Measurements from ENCODE around the gene ARMH2. TPM values are rescaled to one million over a fixed set of nuclear protein-coding genes. Genes with fewer than 3 reads are reported as not detected.
A peak's percentile ranks its signal among the peaks of the same experiment; 100 is the strongest.

The ARMH2 gene
- total and polyA plus RNA-seq, 8 donors = not detected

- TF ChIP-seq POLR2AphosphoS5 (IDR thresholded peaks at IDR 0.05) (peak in 2 of 3 donors; percentile 74 to 86), CTCF (IDR thresholded peaks at IDR 0.05) (no peak), EP300 (IDR thresholded peaks at IDR 0.05) (no peak), POLR2A (IDR thresholded peaks at IDR 0.05) (no peak)
- H3K27ac ChIP-seq = peak overlapping the region in 1 of 5 donors; percentile 9
- intact Hi-C loops (cut with DNase I; ENCODE audit: low total_unique reads) = no loop called here
- no peaks in the 10 kb centered on the region for H3K36me3 ChIP-seq
- H3K9me3 ChIP-seq = no peaks in the 10 kb centered on the region
- H3K4me1 ChIP-seq = peaks cover 7 to 36% (median 22%) of the 10 kb centered on the region in 4 donors
- no peak overlapping the region for H3K4me3 ChIP-seq
- no peaks in the 10 kb centered on the region for H3K27me3 ChIP-seq
- 19 to 48% (median 34%) methylated on average over 3 of the region's 3 CpGs for WGBS, 5 donors
- DNase-seq = peak; percentile 70 to 88
Measured at GRCh38 chr6:24763578-24763977, 35.1 kb downstream of the ARMH2 start.

- H3K27me3 ChIP-seq = no peaks in the 10 kb centered on the region
- no peak overlapping the region for H3K27ac ChIP-seq
- intact Hi-C loops (cut with DNase I; ENCODE audit: low total_unique reads) = no loop called here
- DNase-seq = no peak
- no peaks in the 10 kb centered on the region for H3K36me3 ChIP-seq
- H3K4me1 ChIP-seq = peaks cover 7 to 33% (median 21%) of the 10 kb centered on the region in 4 donors
- H3K4me3 ChIP-seq = no peak overlapping the region
- H3K9me3 ChIP-seq = no peaks in the 10 kb centered on the region
- TF ChIP-seq POLR2AphosphoS5 (IDR thresholded peaks at IDR 0.05) (no peak), EP300 (IDR thresholded peaks at IDR 0.05) (no peak), POLR2A (IDR thresholded peaks at IDR 0.05) (no peak), CTCF (IDR thresholded peaks at IDR 0.05) (no peak)
Measured at GRCh38 chr6:24761851-24762250, 36.9 kb downstream of the ARMH2 start.

- Histone ChIP-seq H3K4me1 (peaks cover 7 to 29% (median 18%) of the 10 kb centered on the region in 4 donors), H3K36me3 (no peaks in the 10 kb centered on the region), H3K27ac (no peak overlapping the region), H3K27me3 (no peaks in the 10 kb centered on the region), H3K4me3 (no peak overlapping the region), H3K9me3 (no peaks in the 10 kb centered on the region)
- no peak for TF ChIP-seq EP300 (IDR thresholded peaks at IDR 0.05)
- no peak for TF ChIP-seq POLR2AphosphoS5 (IDR thresholded peaks at IDR 0.05)
- no peak for TF ChIP-seq POLR2A (IDR thresholded peaks at IDR 0.05)
- TF ChIP-seq CTCF (IDR thresholded peaks at IDR 0.05) = no peak
- peak in 1 of 2 donors; percentile 20 for DNase-seq
- 79 to 92% (median 87%) methylated on average over 8 to 17 of the region's 17 CpGs for WGBS, 5 donors
- intact Hi-C loops (cut with DNase I; ENCODE audit: low total_unique reads) = no loop called here
Measured at GRCh38 chr6:24761193-24761835, 37.4 kb downstream of the ARMH2 start.

GRCh38 chr6:24760210-24760609 lies 38.5 kb downstream of the ARMH2 start:
- no peaks in the 10 kb centered on the region for H3K36me3 ChIP-seq
- WGBS, 5 donors = 86 to 98% (median 89%) methylated on average over 5 of the region's 5 CpGs
- H3K27ac ChIP-seq = no peak overlapping the region
- TF ChIP-seq EP300 (IDR thresholded peaks at IDR 0.05) = no peak
- no peak for TF ChIP-seq POLR2A (IDR thresholded peaks at IDR 0.05)
- TF ChIP-seq POLR2AphosphoS5 (IDR thresholded peaks at IDR 0.05) = no peak
- no peaks in the 10 kb centered on the region for H3K9me3 ChIP-seq
- no peak for DNase-seq
- H3K27me3 ChIP-seq = no peaks in the 10 kb centered on the region
- H3K4me1 ChIP-seq = peaks cover 6 to 21% (median 13%) of the 10 kb centered on the region in 4 donors
- intact Hi-C loops (cut with DNase I; ENCODE audit: low total_unique reads) = no loop called here
- no peak overlapping the region for H3K4me3 ChIP-seq

GRCh38 chr6:24759718-24760117 lies 39.0 kb downstream of the ARMH2 start:
- no peak for TF ChIP-seq EP300 (IDR thresholded peaks at IDR 0.05)
- no peak for TF ChIP-seq POLR2AphosphoS5 (IDR thresholded peaks at IDR 0.05)
- no peak for TF ChIP-seq CTCF (IDR thresholded peaks at IDR 0.05)
- TF ChIP-seq POLR2A (IDR thresholded peaks at IDR 0.05) = no peak
- Histone ChIP-seq H3K36me3 (no peaks in the 10 kb centered on the region), H3K27ac (no peak overlapping the region), H3K9me3 (no peaks in the 10 kb centered on the region), H3K4me1 (peaks cover 6 to 21% (median 13%) of the 10 kb centered on the region in 4 donors), H3K4me3 (no peak overlapping the region), H3K27me3 (no peaks in the 10 kb centered on the region)
- no peak for DNase-seq
- intact Hi-C loops (cut with DNase I; ENCODE audit: low total_unique reads) = no loop called here
- 85 to 95% (median 88%) methylated on average over 3 of the region's 3 CpGs for WGBS, 5 donors

All from stomach (tissue), 9 donors.